Measurements from ENCODE around the gene RPL41. TPM values are rescaled to one million over a fixed set of nuclear protein-coding genes. Genes with fewer than 3 reads are reported as not detected.

Gene RPL41
- total RNA-seq, 1 donor from 2014 or later: 3,805 TPM

GRCh38 chr12:56127888-56128669 lies 11.6 kb downstream of the RPL41 start, which contains the start of gene ESYT1:
TSS of gene ESYT1 (plus strand) at chr12:56128267. CDS start at chr12:56128320, 53 bp downstream.
- peak; percentile 100 for DNase-seq (ENCODE audit: low spot score)
- peaks cover 33% of the 10 kb centered on the region for H3K79me2 ChIP-seq (ENCODE audit: low read depth)
- no peaks in the 10 kb centered on the region for H3K36me3 ChIP-seq
- H3K27me3 Mint-ChIP-seq (ENCODE audit: insufficient read depth, low read depth): peaks cover 10% of the 10 kb centered on the region
- H3K27me3 ChIP-seq: no peaks in the 10 kb centered on the region
- peak within 1 kb of the TSS; percentile 99 for H3K4me3 Mint-ChIP-seq
- H3K4me2 ChIP-seq: peak within 1 kb of the TSS; percentile 96
- H3K9me3 Mint-ChIP-seq: no peaks in the 10 kb centered on the region
- peak within 1 kb of the TSS; percentile 88 for H3K4me3 ChIP-seq
- H3K9me3 ChIP-seq (ENCODE audit: low read depth): no peaks in the 10 kb centered on the region
- peaks cover 18% of the 10 kb centered on the region for H3K4me1 ChIP-seq
- H3K27ac Mint-ChIP-seq: peak within 1 kb of the TSS; percentile 98
- H3K4me1 Mint-ChIP-seq: peaks cover 35% of the 10 kb centered on the region
- H4K20me1 ChIP-seq (ENCODE audit: low read depth): peaks cover 16% of the 10 kb centered on the region
- TF ChIP-seq EZH2phosphoT487 (IDR thresholded peaks at IDR 0.05): no peak
- TF ChIP-seq CTCF (IDR thresholded peaks at IDR 0.05): peak; percentile 11
- TF ChIP-seq EZH2 (IDR thresholded peaks at IDR 0.05): no peak
- peaks cover 36% of the 10 kb centered on the region for H3F3A ChIP-seq (ENCODE audit: low read depth)
- peak within 1 kb of the TSS; percentile 31 for H2AFZ ChIP-seq (replicated peaks)
- peaks cover 27% of the 10 kb centered on the region for H3K36me3 Mint-ChIP-seq
- peak within 1 kb of the TSS; percentile 95 for H3K27ac ChIP-seq
- peak within 1 kb of the TSS; percentile 67 for H3K9ac ChIP-seq

- H3K9me3 Mint-ChIP-seq: no peaks in the 10 kb centered on the region
- peaks cover 33% of the 10 kb centered on the region for H3K36me3 Mint-ChIP-seq
- no peak for DNase-seq (ENCODE audit: low spot score)
- TF ChIP-seq EZH2phosphoT487 (IDR thresholded peaks at IDR 0.05) (no peak), CTCF (IDR thresholded peaks at IDR 0.05) (no peak), EZH2 (IDR thresholded peaks at IDR 0.05) (no peak)
- Histone ChIP-seq H3K4me1 (peaks cover 18% of the 10 kb centered on the region), H4K20me1 (ENCODE audit: low read depth) (peaks cover 16% of the 10 kb centered on the region), H3K4me2 (peak overlapping the region; percentile 96), H3K9ac (peak overlapping the region; percentile 67), H3K79me2 (ENCODE audit: low read depth) (peaks cover 33% of the 10 kb centered on the region), H2AFZ (replicated peaks) (no peak overlapping the region), H3F3A (ENCODE audit: low read depth) (peaks cover 36% of the 10 kb centered on the region), H3K27me3 (no peaks in the 10 kb centered on the region), H3K9me3 (ENCODE audit: low read depth) (no peaks in the 10 kb centered on the region), H3K27ac (no peak overlapping the region), H3K36me3 (no peaks in the 10 kb centered on the region), H3K4me3 (peak overlapping the region; percentile 88)
- H3K27ac Mint-ChIP-seq: peak overlapping the region; percentile 98
- H3K4me1 Mint-ChIP-seq: peaks cover 35% of the 10 kb centered on the region
- peaks cover 12% of the 10 kb centered on the region for H3K27me3 Mint-ChIP-seq (ENCODE audit: insufficient read depth, low read depth)
- peak overlapping the region; percentile 99 for H3K4me3 Mint-ChIP-seq
Measured at GRCh38 chr12:56128670-56129205, 12.3 kb downstream of the RPL41 start.

GRCh38 chr12:56129206-56129941 lies 12.9 kb downstream of the RPL41 start:
- H3K27me3 Mint-ChIP-seq (ENCODE audit: insufficient read depth, low read depth): peaks cover 14% of the 10 kb centered on the region
- no peak overlapping the region for H3K27ac ChIP-seq

More at GRCh38 chr12:56129206-56129941, 12.9 kb downstream of the RPL41 start:
- Mint-ChIP-seq H3K4me1 (peaks cover 35% of the 10 kb centered on the region), H3K4me3 (peak overlapping the region; percentile 99), H3K9me3 (no peaks in the 10 kb centered on the region), H3K27ac (peak overlapping the region; percentile 33), H3K36me3 (peaks cover 38% of the 10 kb centered on the region)
- Histone ChIP-seq H3K4me3 (peak overlapping the region; percentile 88), H3K79me2 (ENCODE audit: low read depth) (peaks cover 33% of the 10 kb centered on the region), H3K9ac (peak overlapping the region; percentile 67), H3K36me3 (peaks cover 1% of the 10 kb centered on the region), H3K9me3 (ENCODE audit: low read depth) (no peaks in the 10 kb centered on the region), H3F3A (ENCODE audit: low read depth) (peaks cover 36% of the 10 kb centered on the region), H4K20me1 (ENCODE audit: low read depth) (peaks cover 16% of the 10 kb centered on the region), H2AFZ (replicated peaks) (no peak overlapping the region), H3K4me1 (peaks cover 18% of the 10 kb centered on the region), H3K27me3 (no peaks in the 10 kb centered on the region), H3K4me2 (peak overlapping the region; percentile 96)
- peak; percentile 81 for DNase-seq (ENCODE audit: low spot score)
- TF ChIP-seq CTCF (IDR thresholded peaks at IDR 0.05): no peak
- TF ChIP-seq EZH2 (IDR thresholded peaks at IDR 0.05): no peak
- TF ChIP-seq EZH2phosphoT487 (IDR thresholded peaks at IDR 0.05): no peak

All from neural progenitor cell (in vitro differentiated cells).